NOMO-1 treated with dmso at 0.1 percent for 144 hours (cell line): ENCODE data around the gene GLRX3.
"Not testable (repeated sequence)": the region's sequence is repeated elsewhere in the genome, so short reads cannot be mapped to it uniquely, and the experiment has no call there.

Experiments used
- DNase-seq: peaks from one replicate; lab custom pipeline; 2025; ENCODE audit not compliant: unreplicated experiment; lab: John Stamatoyannopoulos, UW

The GLRX3 gene

GRCh38 chr10:130136226-130137089, at the start of gene GLRX3:
Gene GLRX3 (plus strand): TSS chr10:130136391. CDS start chr10:130136421, 30 bp downstream.
- peak; percentile 78 for DNase-seq

- not testable (repeated sequence) for DNase-seq
Observed at GRCh38 chr10:130090565-130090964, 45.6 kb upstream of the GLRX3 start.

- DNase-seq, result no peak
Observed at GRCh38 chr10:130099344-130099743, 36.8 kb upstream of the GLRX3 start.

GRCh38 chr10:130105724-130106123, 30.5 kb upstream of the GLRX3 start:
- DNase-seq, result no peak

- DNase-seq, result not testable (repeated sequence)
Observed at GRCh38 chr10:130108146-130108545, 28.0 kb upstream of the GLRX3 start.

- DNase-seq, result no peak
Observed at GRCh38 chr10:130108934-130109604, 27.1 kb upstream of the GLRX3 start.

GRCh38 chr10:130109796-130110245, 26.4 kb upstream of the GLRX3 start:
- peak; percentile 32 for DNase-seq

- peak; percentile 92 for DNase-seq
Observed at GRCh38 chr10:130110246-130111112, 25.7 kb upstream of the GLRX3 start, which contains the start of gene C10orf143. Gene C10orf143 (minus strand): TSS chr10:130110830. CDS start chr10:130110772, 58 bp downstream.

GRCh38 chr10:130111113-130111851, 24.9 kb upstream of the GLRX3 start:
- DNase-seq, result peak; percentile 93

GRCh38 chr10:130111852-130112180, 24.4 kb upstream of the GLRX3 start:
- no peak for DNase-seq

GRCh38 chr10:130112821-130113220, 23.4 kb upstream of the GLRX3 start:
- no peak for DNase-seq

- not testable (repeated sequence) for DNase-seq
Observed at GRCh38 chr10:130116942-130117341, 19.2 kb upstream of the GLRX3 start.

- DNase-seq, result not testable (repeated sequence)
Observed at GRCh38 chr10:130117535-130117934, 18.7 kb upstream of the GLRX3 start.

- DNase-seq, result no peak
Observed at GRCh38 chr10:130121486-130122079, 14.6 kb upstream of the GLRX3 start.

- no peak for DNase-seq
Observed at GRCh38 chr10:130127364-130128061, 8.7 kb upstream of the GLRX3 start.

GRCh38 chr10:130128062-130128781, 8.0 kb upstream of the GLRX3 start:
- no peak for DNase-seq

GRCh38 chr10:130128922-130129321, 7.3 kb upstream of the GLRX3 start:
- no peak for DNase-seq

- no peak for DNase-seq
Observed at GRCh38 chr10:130135676-130136225, 440 bp upstream of the GLRX3 start.

- DNase-seq, result no peak
Observed at GRCh38 chr10:130137090-130137448, 878 bp downstream of the GLRX3 start.
